HL-60 (cell line): ENCODE results near the gene TESMIN.

Experiments
- DNase-seq, 2 experiments: peaks; one replicate each; pipeline ENCODE4 v3.0.0-alpha.2; 2010 to 2020; ENCODE audit warnings: low read depth in 1 of 2, low spot score in 1 of 2
- H3K27ac ChIP-seq: fragments of 250-450 bp; sonication (Bioruptor Pico); replicated peaks from 2 replicates; pipeline ENCODE4 v1.5.1; 2020; ENCODE audit warnings: mild to moderate bottlenecking, moderate library complexity
- H3K27me3 ChIP-seq: fragments of 250-450 bp; sonication (Bioruptor Pico); 2 replicates; pipeline ENCODE4 v1.5.1; 2021; ENCODE audit warnings: mild to moderate bottlenecking, moderate library complexity; ENCODE audit not compliant: insufficient read depth, poor library complexity, severe bottlenecking
- H3K4me3 ChIP-seq: replicated peaks from 2 replicates; pipeline ENCODE4 v1.5.1; 2011; ENCODE audit warnings: mild to moderate bottlenecking, control low read depth, low read length; ENCODE audit not compliant: insufficient read depth
- CTCF ChIP-seq: IDR thresholded peaks from one replicate; pipeline ENCODE4 v1.5.1; 2011; ENCODE audit warnings: low read length, control low read depth, inconsistent platforms; ENCODE audit not compliant: insufficient read depth
- GABPA ChIP-seq: IDR thresholded peaks from 2 replicates; pipeline ENCODE4 v1.6.1; 2012; ENCODE audit warnings: low read depth
- POLR2AphosphoS5 ChIP-seq: IDR thresholded peaks from 2 replicates; pipeline ENCODE4 v1.6.1; 2012; ENCODE audit warnings: low read depth
- REST ChIP-seq: IDR thresholded peaks from 2 replicates; pipeline ENCODE4 v1.6.1; 2012; ENCODE audit warnings: low read depth; ENCODE audit not compliant: insufficient replicate concordance
- SPI1 ChIP-seq: IDR thresholded peaks from 2 replicates; pipeline ENCODE4 v1.6.1; 2012; ENCODE audit warnings: low read depth, mild to moderate bottlenecking, borderline replicate concordance

TESMIN gene

DNA sequence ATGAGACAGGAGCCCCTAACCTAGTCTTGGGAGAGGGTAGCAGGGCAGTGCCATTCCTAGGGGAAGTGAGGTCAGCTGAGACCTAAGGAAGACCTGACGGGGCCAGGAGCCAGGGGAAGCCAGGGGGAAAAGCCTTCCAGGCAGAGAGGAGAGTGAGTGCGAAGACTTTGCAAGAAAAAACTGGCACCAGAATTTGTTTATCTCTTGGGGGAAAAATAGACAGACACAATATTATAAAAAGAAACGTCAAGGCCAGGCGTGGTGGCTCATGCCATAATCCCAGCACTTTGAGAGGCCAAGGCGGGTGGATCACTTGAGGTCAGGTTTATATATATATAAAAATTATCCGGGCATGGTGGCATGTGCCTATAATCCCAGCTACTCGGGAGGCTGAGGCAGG lies 26.9 kb upstream of the TESMIN start:
- no peak overlapping the region for H3K4me3 ChIP-seq
- TF ChIP-seq GABPA (no peak), POLR2AphosphoS5 (no peak), REST (no peak), CTCF (no peak), SPI1 (no peak)
- H3K27me3 ChIP-seq = no peaks in the 10 kb centered on the region
- no peak for DNase-seq
- no peak overlapping the region for H3K27ac ChIP-seq

GRCh38 chr11:68776442-68777235 lies 25.3 kb upstream of the TESMIN start:
- Histone ChIP-seq H3K4me3 (no peak overlapping the region), H3K27ac (no peak overlapping the region), H3K27me3 (no peaks in the 10 kb centered on the region)
- DNase-seq = no peak
- TF ChIP-seq SPI1 (no peak), POLR2AphosphoS5 (no peak), CTCF (no peak), GABPA (no peak), REST (no peak)

- no peaks in the 10 kb centered on the region for H3K27me3 ChIP-seq
- no peak for TF ChIP-seq POLR2AphosphoS5
- no peak for TF ChIP-seq CTCF
- no peak for TF ChIP-seq GABPA
- no peak for TF ChIP-seq REST
- TF ChIP-seq SPI1 = no peak
- DNase-seq = no peak
- no peak overlapping the region for H3K27ac ChIP-seq
- H3K4me3 ChIP-seq = no peak overlapping the region
These were observed 24.6 kb upstream of the TESMIN start for GRCh38 chr11:68775951-68776388.
